ENCODE results near the gene EDDM13. TPM values are rescaled to one million over a fixed set of nuclear protein-coding genes. Genes with fewer than 3 reads are reported as not detected.

Gene EDDM13
- total RNA-seq, 2 experiments from 2014 or later, result not detected

- Mint-ChIP-seq H3K36me3 (no peaks in the 10 kb centered on the region), H3K4me3 (no peak overlapping the region), H3K27ac (no peak overlapping the region), H3K4me1 (ENCODE audit: low read depth) (no peaks in the 10 kb centered on the region), H3K9me3 (no peaks in the 10 kb centered on the region), H3K27me3 (no peaks in the 10 kb centered on the region)
- intact Hi-C loops (cut with micrococcal nuclease), result no loop called here
- no peak for DNase-seq
- CTCF ChIA-PET, result interaction anchor here (2.4 kb wide), 1 partner anchor 12 kb away, joined by 15 read pairs; no protein-coding TSS in a partner anchor
- POLR2A ChIA-PET, result no interaction called here
Observed at GRCh38 chr19:56266051-56266450, 6.5 kb upstream of the EDDM13 start.

GRCh38 chr19:56269348-56269747 lies 3.2 kb upstream of the EDDM13 start:
- Mint-ChIP-seq H3K27ac (no peak overlapping the region), H3K4me3 (no peak overlapping the region), H3K4me1 (ENCODE audit: low read depth) (no peaks in the 10 kb centered on the region), H3K36me3 (no peaks in the 10 kb centered on the region), H3K27me3 (no peaks in the 10 kb centered on the region), H3K9me3 (no peaks in the 10 kb centered on the region)
- no peak for DNase-seq
- ChIA-PET POLR2A (no interaction called here), CTCF (interaction anchor here (2.4 kb wide), 1 partner anchor 16 kb away, joined by 17 read pairs; no protein-coding TSS in a partner anchor)
- intact Hi-C loops (cut with micrococcal nuclease), result no loop called here

GRCh38 chr19:56270676-56271075 lies 1.9 kb upstream of the EDDM13 start:
- H3K4me1 Mint-ChIP-seq (ENCODE audit: low read depth), result no peaks in the 10 kb centered on the region
- no peak overlapping the region for H3K4me3 Mint-ChIP-seq
- H3K27ac Mint-ChIP-seq, result no peak overlapping the region
- H3K36me3 Mint-ChIP-seq, result no peaks in the 10 kb centered on the region
- no peak for DNase-seq
- POLR2A ChIA-PET, result no interaction called here
- no peaks in the 10 kb centered on the region for H3K9me3 Mint-ChIP-seq
- H3K27me3 Mint-ChIP-seq, result no peaks in the 10 kb centered on the region
- intact Hi-C loops (cut with micrococcal nuclease), result no loop called here
- CTCF ChIA-PET, result interaction anchor here (2.4 kb wide), 1 partner anchor 18 kb away, joined by 17 read pairs; no protein-coding TSS in a partner anchor

- DNase-seq, result no peak
- Mint-ChIP-seq H3K4me3 (no peak overlapping the region), H3K4me1 (ENCODE audit: low read depth) (no peaks in the 10 kb centered on the region), H3K9me3 (no peaks in the 10 kb centered on the region), H3K27me3 (no peaks in the 10 kb centered on the region), H3K36me3 (no peaks in the 10 kb centered on the region), H3K27ac (no peak overlapping the region)
- ChIA-PET CTCF (interaction anchor here (2.4 kb wide), 1 partner anchor 18 kb away, joined by 17 read pairs; no protein-coding TSS in a partner anchor), POLR2A (no interaction called here)
- intact Hi-C loops (cut with micrococcal nuclease), result no loop called here
Observed at GRCh38 chr19:56271151-56271550, 1.4 kb upstream of the EDDM13 start.

GRCh38 chr19:56273563-56274117 lies 1.1 kb downstream of the EDDM13 start:
- H3K27ac Mint-ChIP-seq, result no peak overlapping the region
- intact Hi-C loops (cut with micrococcal nuclease), result no loop called here
- no peaks in the 10 kb centered on the region for H3K27me3 Mint-ChIP-seq
- H3K4me1 Mint-ChIP-seq (ENCODE audit: low read depth), result no peaks in the 10 kb centered on the region
- H3K9me3 Mint-ChIP-seq, result peaks cover 6% of the 10 kb centered on the region
- no peak overlapping the region for H3K4me3 Mint-ChIP-seq
- peaks cover 6% of the 10 kb centered on the region for H3K36me3 Mint-ChIP-seq
- DNase-seq, result no peak
- ChIA-PET CTCF (interaction anchor here (1.3 kb wide), 1 partner anchor 22 kb away, joined by 3 read pairs; no protein-coding TSS in a partner anchor), POLR2A (no interaction called here)

GRCh38 chr19:56282809-56283208 lies 10.3 kb downstream of the EDDM13 start:
- Mint-ChIP-seq H3K4me1 (ENCODE audit: low read depth) (no peaks in the 10 kb centered on the region), H3K4me3 (no peak overlapping the region), H3K36me3 (peaks cover 4% of the 10 kb centered on the region), H3K27ac (no peak overlapping the region), H3K27me3 (no peaks in the 10 kb centered on the region), H3K9me3 (no peaks in the 10 kb centered on the region)
- ChIA-PET CTCF (no interaction called here), POLR2A (no interaction called here)
- intact Hi-C loops (cut with micrococcal nuclease), result no loop called here
- no peak for DNase-seq

- no peak for DNase-seq
- Mint-ChIP-seq H3K4me3 (no peak overlapping the region), H3K27me3 (no peaks in the 10 kb centered on the region), H3K27ac (no peak overlapping the region), H3K36me3 (peaks cover 9% of the 10 kb centered on the region), H3K4me1 (ENCODE audit: low read depth) (no peaks in the 10 kb centered on the region), H3K9me3 (no peaks in the 10 kb centered on the region)
- intact Hi-C loops (cut with micrococcal nuclease), result no loop called here
- CTCF ChIA-PET, result no interaction called here
- POLR2A ChIA-PET, result no interaction called here
Observed at GRCh38 chr19:56284746-56285145, 12.2 kb downstream of the EDDM13 start.

GRCh38 chr19:56290104-56290503 lies 17.6 kb downstream of the EDDM13 start:
- Mint-ChIP-seq H3K36me3 (peaks cover 20% of the 10 kb centered on the region), H3K27me3 (no peaks in the 10 kb centered on the region), H3K9me3 (no peaks in the 10 kb centered on the region), H3K4me1 (ENCODE audit: low read depth) (no peaks in the 10 kb centered on the region), H3K4me3 (no peak overlapping the region), H3K27ac (no peak overlapping the region)
- ChIA-PET POLR2A (interaction anchor here (0.5 kb wide), 1 partner anchor 1390 kb away, joined by 3 read pairs; no protein-coding TSS in a partner anchor), CTCF (no interaction called here)
- no peak for DNase-seq
- intact Hi-C loops (cut with micrococcal nuclease), result no loop called here

GRCh38 chr19:56291867-56292266 lies 19.3 kb downstream of the EDDM13 start:
- Mint-ChIP-seq H3K9me3 (no peaks in the 10 kb centered on the region), H3K27me3 (no peaks in the 10 kb centered on the region), H3K4me1 (ENCODE audit: low read depth) (no peaks in the 10 kb centered on the region), H3K36me3 (peaks cover 23% of the 10 kb centered on the region), H3K4me3 (no peak overlapping the region), H3K27ac (no peak overlapping the region)
- peak; percentile 17 for DNase-seq
- intact Hi-C loops (cut with micrococcal nuclease), result no loop called here
- POLR2A ChIA-PET, result no interaction called here
- CTCF ChIA-PET, result interaction anchor here (0.6 to 2.0 kb wide), 3 partner anchors 18 to 1638 kb away, joined by 3 to 10 read pairs (median 3); no protein-coding TSS in a partner anchor

GRCh38 chr19:56294549-56294948 lies 22.0 kb downstream of the EDDM13 start:
- ChIA-PET CTCF (interaction anchor here (1.2 kb wide), 1 partner anchor 15 kb away, joined by 3 read pairs; no protein-coding TSS in a partner anchor), POLR2A (no interaction called here)
- no peaks in the 10 kb centered on the region for H3K9me3 Mint-ChIP-seq
- no peak for DNase-seq
- H3K27me3 Mint-ChIP-seq, result no peaks in the 10 kb centered on the region
- intact Hi-C loops (cut with micrococcal nuclease), result no loop called here
- H3K27ac Mint-ChIP-seq, result no peak overlapping the region
- no peak overlapping the region for H3K4me3 Mint-ChIP-seq
- peaks cover 26% of the 10 kb centered on the region for H3K36me3 Mint-ChIP-seq
- no peaks in the 10 kb centered on the region for H3K4me1 Mint-ChIP-seq (ENCODE audit: low read depth)

GRCh38 chr19:56295531-56296455 lies 23.2 kb downstream of the EDDM13 start:
- Mint-ChIP-seq H3K27ac (no peak overlapping the region), H3K4me3 (no peak overlapping the region), H3K27me3 (no peaks in the 10 kb centered on the region), H3K36me3 (peaks cover 27% of the 10 kb centered on the region), H3K4me1 (ENCODE audit: low read depth) (no peaks in the 10 kb centered on the region), H3K9me3 (no peaks in the 10 kb centered on the region)
- intact Hi-C loops (cut with micrococcal nuclease), result no loop called here
- no peak for DNase-seq
- POLR2A ChIA-PET, result no interaction called here
- CTCF ChIA-PET, result interaction anchor here (1.2 kb wide), 1 partner anchor 14 kb away, joined by 3 read pairs; no protein-coding TSS in a partner anchor

- intact Hi-C loops (cut with micrococcal nuclease), result no loop called here
- peaks cover 7% of the 10 kb centered on the region for H3K4me1 Mint-ChIP-seq (ENCODE audit: low read depth)
- ChIA-PET POLR2A (no interaction called here), CTCF (no interaction called here)
- no peak overlapping the region for H3K27ac Mint-ChIP-seq
- H3K4me3 Mint-ChIP-seq, result no peak overlapping the region
- no peak for DNase-seq
- H3K36me3 Mint-ChIP-seq, result peaks cover 23% of the 10 kb centered on the region
- H3K27me3 Mint-ChIP-seq, result no peaks in the 10 kb centered on the region
- no peaks in the 10 kb centered on the region for H3K9me3 Mint-ChIP-seq
Observed at GRCh38 chr19:56297010-56297409, 24.5 kb downstream of the EDDM13 start.

Data from activated CD4-positive, alpha-beta memory T cell treated with anti-CD3 and anti-CD28 coated beads for 36 hours (primary cell).